ENCODE measurements around the gene SSH2. TPM values are rescaled to one million over a fixed set of nuclear protein-coding genes. Genes with fewer than 3 reads are reported as not detected.
A peak's percentile ranks its signal among the peaks of the same experiment; 100 is the strongest.

SSH2 gene
- total RNA-seq, 1 experiment from 2014 or later, result 22.9 TPM

GRCh38 chr17:29837531-29837930 lies 92.5 kb downstream of the SSH2 start:
- H3K4me1 Mint-ChIP-seq (ENCODE audit: low read depth, unreplicated experiment), result peaks cover 8% of the 10 kb centered on the region
- CTCF ChIA-PET, result interaction anchor here (0.6 kb wide), 1 partner anchor 1888 kb away, joined by 4 read pairs; no protein-coding TSS in a partner anchor
- no peak for TF ChIP-seq CTCF (IDR thresholded peaks at IDR 0.05; ENCODE audit: unreplicated experiment)
- H3K27ac Mint-ChIP-seq (ENCODE audit: unreplicated experiment), result no peak overlapping the region
- H3K36me3 Mint-ChIP-seq (ENCODE audit: insufficient read depth, unreplicated experiment), result no peaks in the 10 kb centered on the region
- H3K4me3 Mint-ChIP-seq (ENCODE audit: low read depth, unreplicated experiment), result no peak overlapping the region
- intact Hi-C loops (cut with micrococcal nuclease; ENCODE audit: unreplicated experiment), result no loop called here
- BruUV-seq (replicated peaks), result no TSS peak
- H3K9me3 Mint-ChIP-seq (ENCODE audit: low read depth, unreplicated experiment), result no peaks in the 10 kb centered on the region
- H3K27me3 Mint-ChIP-seq (ENCODE audit: unreplicated experiment), result no peaks in the 10 kb centered on the region
- DNase-seq, result no peak

GRCh38 chr17:29836643-29837042 lies 93.4 kb downstream of the SSH2 start:
- no peak for TF ChIP-seq CTCF (IDR thresholded peaks at IDR 0.05; ENCODE audit: unreplicated experiment)
- BruUV-seq (replicated peaks), result no TSS peak
- peaks cover 8% of the 10 kb centered on the region for H3K4me1 Mint-ChIP-seq (ENCODE audit: low read depth, unreplicated experiment)
- DNase-seq, result no peak
- H3K36me3 Mint-ChIP-seq (ENCODE audit: insufficient read depth, unreplicated experiment), result no peaks in the 10 kb centered on the region
- H3K27me3 Mint-ChIP-seq (ENCODE audit: unreplicated experiment), result no peaks in the 10 kb centered on the region
- H3K4me3 Mint-ChIP-seq (ENCODE audit: low read depth, unreplicated experiment), result no peak overlapping the region
- H3K9me3 Mint-ChIP-seq (ENCODE audit: low read depth, unreplicated experiment), result no peaks in the 10 kb centered on the region
- CTCF ChIA-PET, result no interaction called here
- intact Hi-C loops (cut with micrococcal nuclease; ENCODE audit: unreplicated experiment), result no loop called here
- H3K27ac Mint-ChIP-seq (ENCODE audit: unreplicated experiment), result no peak overlapping the region

- intact Hi-C loops (cut with micrococcal nuclease; ENCODE audit: unreplicated experiment), result no loop called here
- no TSS peak for BruUV-seq (replicated peaks)
- H3K4me3 Mint-ChIP-seq (ENCODE audit: low read depth, unreplicated experiment), result no peak overlapping the region
- CTCF ChIA-PET, result interaction anchor here (1.2 kb wide), 1 partner anchor 72 kb away, joined by 3 read pairs; no protein-coding TSS in a partner anchor
- H3K4me1 Mint-ChIP-seq (ENCODE audit: low read depth, unreplicated experiment), result peaks cover 8% of the 10 kb centered on the region
- H3K36me3 Mint-ChIP-seq (ENCODE audit: insufficient read depth, unreplicated experiment), result no peaks in the 10 kb centered on the region
- no peak for TF ChIP-seq CTCF (IDR thresholded peaks at IDR 0.05; ENCODE audit: unreplicated experiment)
- no peaks in the 10 kb centered on the region for H3K9me3 Mint-ChIP-seq (ENCODE audit: low read depth, unreplicated experiment)
- DNase-seq, result peak; percentile 22
- no peaks in the 10 kb centered on the region for H3K27me3 Mint-ChIP-seq (ENCODE audit: unreplicated experiment)
- no peak overlapping the region for H3K27ac Mint-ChIP-seq (ENCODE audit: unreplicated experiment)
These were observed 94.3 kb downstream of the SSH2 start for GRCh38 chr17:29835435-29836351.

GRCh38 chr17:29833801-29834200 lies 96.2 kb downstream of the SSH2 start:
- CTCF ChIA-PET, result no interaction called here
- Mint-ChIP-seq H3K36me3 (ENCODE audit: insufficient read depth, unreplicated experiment) (no peaks in the 10 kb centered on the region), H3K4me1 (ENCODE audit: low read depth, unreplicated experiment) (peaks cover 8% of the 10 kb centered on the region), H3K9me3 (ENCODE audit: low read depth, unreplicated experiment) (no peaks in the 10 kb centered on the region), H3K27ac (ENCODE audit: unreplicated experiment) (no peak overlapping the region), H3K4me3 (ENCODE audit: low read depth, unreplicated experiment) (no peak overlapping the region), H3K27me3 (ENCODE audit: unreplicated experiment) (no peaks in the 10 kb centered on the region)
- no TSS peak for BruUV-seq (replicated peaks)
- DNase-seq, result no peak
- intact Hi-C loops (cut with micrococcal nuclease; ENCODE audit: unreplicated experiment), result no loop called here
- TF ChIP-seq CTCF (IDR thresholded peaks at IDR 0.05; ENCODE audit: unreplicated experiment), result no peak

All from Calu3 (cell line).